ENCODE measurements around the gene CHST11.

DNA sequence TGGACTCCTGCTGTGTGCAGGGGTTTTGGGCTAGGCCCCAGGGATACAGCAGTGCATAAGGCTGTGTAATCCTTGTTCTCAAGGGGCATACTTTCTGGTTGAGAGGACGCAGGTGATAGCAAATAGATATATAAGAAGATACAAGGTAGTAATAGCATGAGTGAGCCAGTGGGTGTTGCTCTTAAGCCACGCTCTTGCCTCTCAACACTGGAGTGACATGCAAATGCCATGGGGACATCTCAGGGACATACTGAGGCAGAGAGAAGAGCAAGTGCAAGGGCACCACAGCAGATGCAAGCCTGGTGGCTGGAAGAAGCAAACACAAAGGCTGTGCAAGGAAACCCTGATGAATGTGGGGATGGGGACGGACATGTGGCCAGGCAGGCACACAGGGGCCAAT is 223.3 kb downstream of the CHST11 start:
- TF ChIP-seq POLR2A (IDR thresholded peaks at IDR 0.05; ENCODE audit: low read length) = no peak
- TF ChIP-seq GATA1 (IDR thresholded peaks at IDR 0.05; ENCODE audit: low read depth, low read length) = no peak
